Ishikawa (cell line): ENCODE measurements around the gene PCDHA12.

Experiments used
- CEBPB ChIP-seq: IDR thresholded peaks from 2 replicates; pipeline ENCODE4 v1.6.1; 2012
- CREB1 ChIP-seq: IDR thresholded peaks from 2 replicates; pipeline ENCODE4 v1.6.1; 2012; ENCODE audit warnings: low read depth
- EGR1 ChIP-seq: IDR thresholded peaks from 2 replicates; pipeline ENCODE4 v1.6.1; 2012
- EP300 ChIP-seq: IDR thresholded peaks from 2 replicates; pipeline ENCODE4 v1.6.1; 2012; ENCODE audit warnings: borderline replicate concordance
- FOXM1 ChIP-seq: IDR thresholded peaks from 2 replicates; pipeline ENCODE4 v1.6.1; 2012; ENCODE audit warnings: low read depth, borderline replicate concordance
- NFIC ChIP-seq: IDR thresholded peaks from 2 replicates; pipeline ENCODE4 v1.6.1; 2012
- RAD21 ChIP-seq: IDR thresholded peaks from 2 replicates; pipeline ENCODE4 v1.6.1; 2012; ENCODE audit warnings: low read depth
- TAF1 ChIP-seq: IDR thresholded peaks from 2 replicates; pipeline ENCODE4 v1.6.1; 2012; ENCODE audit warnings: low read depth, mild to moderate bottlenecking
- TCF12 ChIP-seq: IDR thresholded peaks from 2 replicates; pipeline ENCODE4 v1.6.1; 2012; ENCODE audit warnings: low read depth
- TEAD4 ChIP-seq: IDR thresholded peaks from 2 replicates; pipeline ENCODE4 v1.6.1; 2012
- YY1 ChIP-seq: IDR thresholded peaks from 2 replicates; pipeline ENCODE4 v1.6.1; 2012; ENCODE audit warnings: low read depth
- ZBTB7A ChIP-seq: IDR thresholded peaks from 2 replicates; pipeline ENCODE4 v1.6.1; 2012; ENCODE audit warnings: low read depth
- TF ChIP-seq, protein P1 (sequence below): IDR thresholded peaks from 2 replicates; pipeline ENCODE4 v1.6.1; 2012; ENCODE audit warnings: low read depth, mild to moderate bottlenecking
- TF ChIP-seq, protein P2 (sequence below): IDR thresholded peaks from 2 replicates; pipeline ENCODE4 v1.6.1; 2012
- TF ChIP-seq, protein P3 (sequence below): IDR thresholded peaks from 2 replicates; pipeline ENCODE4 v1.6.1; 2012

The PCDHA12 gene, protein sequence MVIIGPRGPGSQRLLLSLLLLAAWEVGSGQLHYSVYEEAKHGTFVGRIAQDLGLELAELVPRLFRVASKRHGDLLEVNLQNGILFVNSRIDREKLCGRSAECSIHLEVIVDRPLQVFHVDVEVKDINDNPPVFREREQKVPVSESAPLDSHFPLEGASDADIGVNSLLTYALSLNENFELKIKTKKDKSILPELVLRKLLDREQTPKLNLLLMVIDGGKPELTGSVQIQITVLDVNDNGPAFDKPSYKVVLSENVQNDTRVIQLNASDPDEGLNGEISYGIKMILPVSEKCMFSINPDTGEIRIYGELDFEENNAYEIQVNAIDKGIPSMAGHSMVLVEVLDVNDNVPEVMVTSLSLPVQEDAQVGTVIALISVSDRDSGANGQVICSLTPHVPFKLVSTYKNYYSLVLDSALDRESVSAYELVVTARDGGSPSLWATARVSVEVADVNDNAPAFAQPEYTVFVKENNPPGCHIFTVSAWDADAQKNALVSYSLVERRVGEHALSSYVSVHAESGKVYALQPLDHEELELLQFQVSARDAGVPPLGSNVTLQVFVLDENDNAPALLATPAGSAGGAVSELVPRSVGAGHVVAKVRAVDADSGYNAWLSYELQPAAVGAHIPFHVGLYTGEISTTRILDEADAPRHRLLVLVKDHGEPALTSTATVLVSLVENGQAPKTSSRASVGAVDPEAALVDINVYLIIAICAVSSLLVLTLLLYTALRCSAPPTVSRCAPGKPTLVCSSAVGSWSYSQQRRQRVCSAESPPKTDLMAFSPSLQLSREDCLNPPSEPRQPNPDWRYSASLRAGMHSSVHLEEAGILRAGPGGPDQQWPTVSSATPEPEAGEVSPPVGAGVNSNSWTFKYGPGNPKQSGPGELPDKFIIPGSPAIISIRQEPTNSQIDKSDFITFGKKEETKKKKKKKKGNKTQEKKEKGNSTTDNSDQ

DNA sequence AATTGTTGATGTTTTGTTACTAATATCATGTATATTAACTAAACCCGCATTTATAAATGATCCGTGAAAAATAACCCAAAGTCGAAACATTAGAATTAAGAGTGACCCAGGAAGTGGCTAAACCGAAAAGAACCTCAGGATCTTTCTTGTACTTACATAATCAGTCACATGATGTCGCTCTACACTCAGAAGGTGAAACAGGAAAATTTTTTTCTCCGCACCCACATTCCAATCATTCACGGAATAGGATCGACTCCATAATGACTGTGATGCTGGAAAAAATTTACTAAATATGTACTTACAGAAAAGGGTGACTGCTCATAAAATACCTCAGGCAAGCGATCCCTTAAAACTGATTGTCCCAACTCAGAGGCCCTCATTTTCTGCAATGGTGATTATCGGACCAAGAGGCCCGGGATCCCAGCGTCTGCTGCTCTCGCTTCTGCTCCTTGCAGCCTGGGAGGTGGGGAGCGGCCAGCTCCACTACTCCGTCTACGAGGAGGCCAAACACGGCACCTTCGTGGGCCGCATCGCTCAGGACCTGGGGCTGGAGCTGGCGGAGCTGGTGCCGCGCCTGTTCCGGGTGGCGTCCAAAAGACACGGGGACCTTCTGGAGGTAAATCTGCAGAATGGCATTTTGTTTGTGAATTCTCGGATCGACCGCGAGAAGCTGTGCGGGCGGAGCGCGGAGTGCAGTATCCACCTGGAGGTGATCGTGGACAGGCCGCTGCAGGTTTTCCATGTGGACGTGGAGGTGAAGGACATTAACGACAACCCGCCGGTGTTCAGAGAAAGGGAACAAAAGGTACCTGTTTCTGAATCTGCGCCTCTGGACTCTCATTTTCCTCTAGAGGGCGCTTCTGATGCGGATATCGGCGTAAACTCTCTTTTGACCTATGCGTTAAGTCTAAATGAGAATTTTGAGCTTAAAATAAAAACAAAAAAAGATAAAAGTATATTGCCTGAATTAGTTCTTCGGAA is at the start of gene PCDHA12:
Gene PCDHA12 (plus strand): TSS at position 224 of the 981 bp plus-strand sequence. CDS start 165 bp downstream, at position 389.
- no peak for TF ChIP-seq YY1

DNA sequence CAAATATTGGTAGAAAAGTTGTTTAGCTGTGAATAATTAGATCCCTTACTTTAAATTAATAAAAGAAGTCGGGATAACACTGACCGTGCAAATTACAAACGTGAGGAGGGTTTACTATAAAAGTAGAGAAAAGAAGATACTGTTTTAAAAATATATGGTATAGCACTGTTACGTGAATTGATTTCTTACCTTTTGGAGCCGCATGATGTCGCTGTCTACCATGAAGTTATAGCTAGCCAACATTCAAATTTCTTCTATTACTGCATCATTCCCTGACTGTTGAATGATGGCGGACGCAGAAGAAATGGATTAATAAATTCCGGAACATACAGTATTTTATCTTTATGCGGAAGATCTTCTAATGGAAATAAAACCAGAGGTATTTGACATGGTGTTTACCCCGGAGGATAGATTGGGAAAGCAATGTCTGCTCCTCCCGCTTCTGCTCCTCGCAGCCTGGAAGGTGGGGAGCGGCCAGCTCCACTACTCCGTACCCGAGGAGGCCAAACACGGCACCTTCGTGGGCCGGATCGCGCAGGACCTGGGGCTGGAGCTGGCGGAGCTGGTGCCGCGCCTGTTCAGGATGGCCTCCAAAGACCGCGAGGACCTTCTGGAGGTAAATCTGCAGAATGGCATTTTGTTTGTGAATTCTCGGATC is 47.3 kb upstream of the PCDHA12 start, which contains the start of gene PCDHA6:
Gene PCDHA6 (plus strand): TSS at position 257 of the 658 bp plus-strand sequence. CDS start 132 bp downstream, at position 389.
- TF ChIP-seq TAF1 (no peak), TEAD4 (no peak)

DNA sequence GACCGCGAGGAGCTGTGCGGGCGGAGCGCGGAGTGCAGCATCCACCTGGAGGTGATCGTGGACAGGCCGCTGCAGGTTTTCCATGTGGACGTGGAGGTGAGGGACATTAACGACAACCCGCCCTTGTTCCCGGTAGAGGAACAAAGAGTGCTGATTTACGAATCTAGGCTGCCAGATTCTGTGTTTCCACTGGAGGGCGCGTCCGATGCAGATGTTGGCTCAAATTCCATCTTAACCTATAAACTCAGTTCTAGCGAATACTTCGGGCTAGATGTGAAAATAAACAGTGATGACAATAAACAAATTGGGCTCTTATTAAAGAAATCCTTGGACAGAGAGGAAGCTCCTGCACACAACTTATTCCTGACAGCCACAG is 46.8 kb upstream of the PCDHA12 start:
- TF ChIP-seq YY1, result no peak
- no peak for TF ChIP-seq FOXM1
- TF ChIP-seq, protein P1, sequence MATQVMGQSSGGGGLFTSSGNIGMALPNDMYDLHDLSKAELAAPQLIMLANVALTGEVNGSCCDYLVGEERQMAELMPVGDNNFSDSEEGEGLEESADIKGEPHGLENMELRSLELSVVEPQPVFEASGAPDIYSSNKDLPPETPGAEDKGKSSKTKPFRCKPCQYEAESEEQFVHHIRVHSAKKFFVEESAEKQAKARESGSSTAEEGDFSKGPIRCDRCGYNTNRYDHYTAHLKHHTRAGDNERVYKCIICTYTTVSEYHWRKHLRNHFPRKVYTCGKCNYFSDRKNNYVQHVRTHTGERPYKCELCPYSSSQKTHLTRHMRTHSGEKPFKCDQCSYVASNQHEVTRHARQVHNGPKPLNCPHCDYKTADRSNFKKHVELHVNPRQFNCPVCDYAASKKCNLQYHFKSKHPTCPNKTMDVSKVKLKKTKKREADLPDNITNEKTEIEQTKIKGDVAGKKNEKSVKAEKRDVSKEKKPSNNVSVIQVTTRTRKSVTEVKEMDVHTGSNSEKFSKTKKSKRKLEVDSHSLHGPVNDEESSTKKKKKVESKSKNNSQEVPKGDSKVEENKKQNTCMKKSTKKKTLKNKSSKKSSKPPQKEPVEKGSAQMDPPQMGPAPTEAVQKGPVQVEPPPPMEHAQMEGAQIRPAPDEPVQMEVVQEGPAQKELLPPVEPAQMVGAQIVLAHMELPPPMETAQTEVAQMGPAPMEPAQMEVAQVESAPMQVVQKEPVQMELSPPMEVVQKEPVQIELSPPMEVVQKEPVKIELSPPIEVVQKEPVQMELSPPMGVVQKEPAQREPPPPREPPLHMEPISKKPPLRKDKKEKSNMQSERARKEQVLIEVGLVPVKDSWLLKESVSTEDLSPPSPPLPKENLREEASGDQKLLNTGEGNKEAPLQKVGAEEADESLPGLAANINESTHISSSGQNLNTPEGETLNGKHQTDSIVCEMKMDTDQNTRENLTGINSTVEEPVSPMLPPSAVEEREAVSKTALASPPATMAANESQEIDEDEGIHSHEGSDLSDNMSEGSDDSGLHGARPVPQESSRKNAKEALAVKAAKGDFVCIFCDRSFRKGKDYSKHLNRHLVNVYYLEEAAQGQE, result no peak
- TF ChIP-seq TAF1, result no peak
- TF ChIP-seq EP300, result no peak
- no peak for TF ChIP-seq NFIC
- no peak for TF ChIP-seq CREB1
- TF ChIP-seq CEBPB, result no peak
- TF ChIP-seq RAD21, result no peak
- TF ChIP-seq, protein P2, sequence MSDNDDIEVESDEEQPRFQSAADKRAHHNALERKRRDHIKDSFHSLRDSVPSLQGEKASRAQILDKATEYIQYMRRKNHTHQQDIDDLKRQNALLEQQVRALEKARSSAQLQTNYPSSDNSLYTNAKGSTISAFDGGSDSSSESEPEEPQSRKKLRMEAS, result no peak
- TF ChIP-seq ZBTB7A, result no peak
- TF ChIP-seq TCF12, result no peak

DNA sequence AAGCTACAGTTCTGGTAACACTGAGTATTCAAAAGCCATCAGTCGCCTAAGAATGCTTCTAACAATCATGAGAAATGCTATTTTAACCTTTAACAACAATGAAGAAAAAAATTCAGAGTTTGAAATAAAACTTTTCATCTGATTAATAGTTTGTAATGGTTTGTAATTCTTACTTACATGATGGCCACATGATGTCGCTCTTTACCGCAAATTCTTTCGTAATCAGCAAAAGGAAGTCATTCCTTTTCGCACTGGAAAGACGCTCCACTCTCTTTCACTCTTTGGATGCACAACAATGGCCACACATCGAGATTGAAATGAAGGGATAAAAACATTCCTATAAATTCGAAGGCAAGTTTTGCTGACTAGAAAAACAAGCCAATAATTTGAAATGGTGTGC is 41.1 kb upstream of the PCDHA12 start, which contains the start of gene PCDHA7:
Gene PCDHA7 (plus strand): TSS at position 277 of the 400 bp plus-strand sequence. CDS start 115 bp downstream, at position 392.
- TF ChIP-seq EP300 (no peak), YY1 (no peak), CREB1 (no peak), CEBPB (no peak), RAD21 (no peak; the same call in 1 of the 2 replicates), TEAD4 (no peak), NFIC (no peak), TAF1 (no peak), EGR1 (no peak), ZBTB7A (no peak), TCF12 (no peak), FOXM1 (no peak)
- TF ChIP-seq, protein P2, result no peak
- TF ChIP-seq, protein P1, result no peak
- TF ChIP-seq, protein P3, sequence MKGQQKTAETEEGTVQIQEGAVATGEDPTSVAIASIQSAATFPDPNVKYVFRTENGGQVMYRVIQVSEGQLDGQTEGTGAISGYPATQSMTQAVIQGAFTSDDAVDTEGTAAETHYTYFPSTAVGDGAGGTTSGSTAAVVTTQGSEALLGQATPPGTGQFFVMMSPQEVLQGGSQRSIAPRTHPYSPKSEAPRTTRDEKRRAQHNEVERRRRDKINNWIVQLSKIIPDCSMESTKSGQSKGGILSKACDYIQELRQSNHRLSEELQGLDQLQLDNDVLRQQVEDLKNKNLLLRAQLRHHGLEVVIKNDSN, result no peak
